Measurements from ENCODE around the gene SMOC1. TPM values are rescaled to one million over a fixed set of nuclear protein-coding genes. Genes with fewer than 3 reads are reported as not detected.

The SMOC1 gene
- polyA plus RNA-seq, 3 donors: not detected

DNA sequence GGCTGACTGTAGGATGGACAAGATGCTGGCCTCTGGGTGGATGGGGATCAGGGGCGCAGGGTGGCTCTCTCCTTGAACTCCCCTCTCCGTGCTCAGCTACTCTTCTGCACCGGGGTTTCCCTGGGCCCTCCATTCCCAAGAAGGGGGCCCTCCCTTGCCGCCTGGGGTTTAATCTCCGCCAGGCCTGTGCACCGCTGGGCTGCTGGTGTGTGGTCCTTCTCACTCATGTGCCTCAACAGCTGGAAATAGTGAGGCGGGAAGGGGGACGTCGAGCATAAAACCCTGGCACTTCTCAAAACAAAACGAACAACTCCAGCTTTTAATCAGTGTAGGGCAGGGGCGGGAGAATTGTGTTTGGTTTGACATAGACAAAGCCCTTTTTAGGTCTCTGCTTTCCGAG, 19.0 kb upstream of the SMOC1 start:
- no peaks in the 10 kb centered on the region for H3K4me1 Mint-ChIP-seq
- peaks cover 0 to 2% of the 10 kb centered on the region in 2 donors for H3K9me3 ChIP-seq (replicated peaks in 1 of 2; ENCODE audit: control insufficient read depth in 1 of 2, insufficient read depth in 1 of 2, low read length in 2 of 2)
- H3K27me3 ChIP-seq (ENCODE audit: control insufficient read depth in 2 of 2, insufficient read depth in 2 of 2, low read length in 2 of 2): no peaks in the 10 kb centered on the region
- no peak overlapping the region for H3K4me3 ChIP-seq (replicated peaks in 1 of 3; ENCODE audit: low read depth in 2 of 3, low read length in 3 of 3)
- WGBS (ENCODE audit: insufficient coverage): 81% methylated on average over 6 of the region's 12 CpGs
- H3K4me1 ChIP-seq (ENCODE audit: control insufficient read depth in 1 of 2, insufficient read depth in 2 of 2, low read length in 2 of 2): no peaks in the 10 kb centered on the region
- no peak overlapping the region for H3K27ac Mint-ChIP-seq
- H3K4me3 Mint-ChIP-seq: no peak overlapping the region
- H3K79me2 ChIP-seq (ENCODE audit: insufficient read depth, low read length): no peaks in the 10 kb centered on the region
- H3K27ac ChIP-seq (ENCODE audit: low read depth in 1 of 2, low read length in 2 of 2): no peak overlapping the region
- no peaks in the 10 kb centered on the region for H4K20me1 ChIP-seq (ENCODE audit: insufficient read depth, low read length)
- intact Hi-C loops (cut with micrococcal nuclease): no loop called here
- TF ChIP-seq, protein P1, sequence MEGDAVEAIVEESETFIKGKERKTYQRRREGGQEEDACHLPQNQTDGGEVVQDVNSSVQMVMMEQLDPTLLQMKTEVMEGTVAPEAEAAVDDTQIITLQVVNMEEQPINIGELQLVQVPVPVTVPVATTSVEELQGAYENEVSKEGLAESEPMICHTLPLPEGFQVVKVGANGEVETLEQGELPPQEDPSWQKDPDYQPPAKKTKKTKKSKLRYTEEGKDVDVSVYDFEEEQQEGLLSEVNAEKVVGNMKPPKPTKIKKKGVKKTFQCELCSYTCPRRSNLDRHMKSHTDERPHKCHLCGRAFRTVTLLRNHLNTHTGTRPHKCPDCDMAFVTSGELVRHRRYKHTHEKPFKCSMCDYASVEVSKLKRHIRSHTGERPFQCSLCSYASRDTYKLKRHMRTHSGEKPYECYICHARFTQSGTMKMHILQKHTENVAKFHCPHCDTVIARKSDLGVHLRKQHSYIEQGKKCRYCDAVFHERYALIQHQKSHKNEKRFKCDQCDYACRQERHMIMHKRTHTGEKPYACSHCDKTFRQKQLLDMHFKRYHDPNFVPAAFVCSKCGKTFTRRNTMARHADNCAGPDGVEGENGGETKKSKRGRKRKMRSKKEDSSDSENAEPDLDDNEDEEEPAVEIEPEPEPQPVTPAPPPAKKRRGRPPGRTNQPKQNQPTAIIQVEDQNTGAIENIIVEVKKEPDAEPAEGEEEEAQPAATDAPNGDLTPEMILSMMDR (IDR thresholded peaks at IDR 0.05): no peak
- H2AFZ ChIP-seq (ENCODE audit: insufficient read depth, low read depth, low read length, poor library complexity, severe bottlenecking): no peak overlapping the region
- H3K4me2 ChIP-seq (replicated peaks; ENCODE audit: extremely low read depth, low read length, poor library complexity, severe bottlenecking): no peak overlapping the region
- H3K9ac ChIP-seq (ENCODE audit: insufficient read depth, low read length, poor library complexity, severe bottlenecking): no peak overlapping the region
- H3K36me3 Mint-ChIP-seq: no peaks in the 10 kb centered on the region
- peaks cover 2 to 10% (median 7%) of the 10 kb centered on the region in 3 donors for H3K27me3 Mint-ChIP-seq (ENCODE audit: low read depth in 3 of 3)
- no peak for DNase-seq
- H3K9me3 Mint-ChIP-seq: peaks cover 0 to 9% (median 7%) of the 10 kb centered on the region in 7 donors
- H3K36me3 ChIP-seq (replicated peaks in 1 of 2; ENCODE audit: control insufficient read depth in 1 of 2, insufficient read depth in 2 of 2, low read length in 2 of 2): no peaks in the 10 kb centered on the region

DNA sequence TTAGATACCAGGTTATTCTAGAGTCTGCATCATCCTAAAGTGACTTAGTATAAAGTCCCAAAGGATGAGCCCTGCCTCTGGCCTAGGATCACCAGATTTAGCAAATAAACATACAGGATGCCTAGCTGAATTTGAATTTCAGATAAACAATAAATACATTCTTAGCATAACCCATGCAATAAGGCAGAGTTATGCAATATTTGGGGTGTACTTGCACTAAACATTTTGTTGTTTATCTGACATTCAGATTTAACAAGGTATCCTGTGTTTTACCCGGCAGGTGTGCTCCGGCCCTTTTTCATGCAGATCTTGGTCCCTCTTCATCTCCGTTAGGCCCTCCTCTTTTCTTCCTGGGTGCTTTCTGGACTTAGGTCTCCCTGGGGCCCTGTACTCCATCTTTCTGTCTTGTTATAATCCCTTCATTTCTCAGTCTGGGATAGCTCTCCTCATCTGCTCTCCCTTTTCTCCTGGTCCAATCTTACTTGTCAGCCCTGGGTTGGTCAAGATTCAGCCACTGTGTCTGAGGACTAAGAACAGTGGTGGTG, 18.1 kb upstream of the SMOC1 start:
- no peaks in the 10 kb centered on the region for H3K36me3 ChIP-seq (replicated peaks in 1 of 2; ENCODE audit: control insufficient read depth in 1 of 2, insufficient read depth in 2 of 2, low read length in 2 of 2)
- H3K9ac ChIP-seq (ENCODE audit: insufficient read depth, low read length, poor library complexity, severe bottlenecking): no peak overlapping the region
- TF ChIP-seq, protein P1 (IDR thresholded peaks at IDR 0.05): no peak
- no peaks in the 10 kb centered on the region for H3K4me1 ChIP-seq (ENCODE audit: control insufficient read depth in 1 of 2, insufficient read depth in 2 of 2, low read length in 2 of 2)
- H3K4me2 ChIP-seq (replicated peaks; ENCODE audit: extremely low read depth, low read length, poor library complexity, severe bottlenecking): no peak overlapping the region
- Mint-ChIP-seq H3K36me3 (no peaks in the 10 kb centered on the region), H3K4me3 (no peak overlapping the region), H3K9me3 (peaks cover 3 to 12% (median 7%) of the 10 kb centered on the region in 7 donors), H3K27ac (no peak overlapping the region), H3K27me3 (ENCODE audit: low read depth in 3 of 3) (peaks cover 2 to 9% (median 7%) of the 10 kb centered on the region in 3 donors), H3K4me1 (no peaks in the 10 kb centered on the region)
- H2AFZ ChIP-seq (ENCODE audit: insufficient read depth, low read depth, low read length, poor library complexity, severe bottlenecking): no peak overlapping the region
- no peak overlapping the region for H3K27ac ChIP-seq (ENCODE audit: low read depth in 1 of 2, low read length in 2 of 2)
- WGBS (ENCODE audit: insufficient coverage): 100% methylated on average over 3 of the region's 3 CpGs
- H3K4me3 ChIP-seq (replicated peaks in 1 of 3; ENCODE audit: low read depth in 2 of 3, low read length in 3 of 3): no peak overlapping the region
- H3K27me3 ChIP-seq (ENCODE audit: control insufficient read depth in 2 of 2, insufficient read depth in 2 of 2, low read length in 2 of 2): no peaks in the 10 kb centered on the region
- H4K20me1 ChIP-seq (ENCODE audit: insufficient read depth, low read length): no peaks in the 10 kb centered on the region
- DNase-seq: no peak
- H3K79me2 ChIP-seq (ENCODE audit: insufficient read depth, low read length): no peaks in the 10 kb centered on the region
- intact Hi-C loops (cut with micrococcal nuclease): no loop called here
- peaks cover 0 to 7% of the 10 kb centered on the region in 2 donors for H3K9me3 ChIP-seq (replicated peaks in 1 of 2; ENCODE audit: control insufficient read depth in 1 of 2, insufficient read depth in 1 of 2, low read length in 2 of 2)
